PC-3 (cell line): ENCODE results near the gene PFAS. TPM values are rescaled to one million over a fixed set of nuclear protein-coding genes. Genes with fewer than 3 reads are reported as not detected.

ENCODE experiments used
- ATAC-seq: fragments of 200-7000 bp; cut with Tn5 transposase; 2 replicates; pipeline ENCODE4 v1.9.1; 2020; ENCODE audit warnings: mild to moderate bottlenecking, moderate library complexity
- BruUV-seq: library from RNA; stranded (reverse); fragments of 400-500 nt; replicated peaks from 2 replicates; lab custom pipeline; 2021; lab: Mats Ljungman, UMichigan
- CTCF ChIA-PET: fragments of 300-600 bp; sonication (Branson Sonifier 250); formaldehyde crosslinking; loops from one replicate; lab custom pipeline; 2022; ENCODE audit warnings: antibody characterized with exemption; lab: Charles Lee
- POLR2A ChIA-PET: fragments of 300-600 bp; sonication (Branson Sonifier 250); formaldehyde crosslinking; loops from one replicate; lab custom pipeline; 2022; ENCODE audit warnings: antibody characterized with exemption; ENCODE audit not compliant: unreplicated experiment; lab: Charles Lee
- DNase-seq: peaks from one replicate; pipeline ENCODE4 v3.0.0-alpha.2; 2015
- H2AFZ ChIP-seq: fragments of 300-600 bp; sonication (generic); 2 replicates; pipeline ENCODE4 v1.6.0; 2016; ENCODE audit warnings: antibody characterized with exemption, low read length
- H3F3A ChIP-seq: fragments of 300-600 bp; sonication (generic); one replicate; pipeline ENCODE4 v1.6.0; 2017; ENCODE audit warnings: antibody characterized with exemption, low read length, control low read depth, mild to moderate bottlenecking; ENCODE audit not compliant: unreplicated experiment
- H3K27ac ChIP-seq: fragments of 300-600 bp; sonication (generic); 2 replicates; pipeline ENCODE4 v1.5.1; 2016; ENCODE audit warnings: mild to moderate bottlenecking, low read length
- H3K27me3 ChIP-seq: fragments of 300-600 bp; sonication (generic); 2 replicates; pipeline ENCODE4 v1.6.1; 2016; ENCODE audit warnings: low read length, mixed read lengths
- H3K36me3 ChIP-seq: fragments of 300-600 bp; sonication (generic); 2 replicates; pipeline ENCODE4 v1.6.1; 2016; ENCODE audit warnings: low read depth, mixed run types, low read length, mixed read lengths
- H3K4me1 ChIP-seq: fragments of 300-600 bp; sonication (generic); 2 replicates; pipeline ENCODE4 v1.5.1; 2016; ENCODE audit warnings: low read length; ENCODE audit not compliant: insufficient read depth
- H3K4me2 ChIP-seq: fragments of 300-600 bp; sonication (generic); 2 replicates; pipeline ENCODE4 v1.6.0; 2016; ENCODE audit warnings: low read length
- H3K4me3 ChIP-seq: fragments of 300-600 bp; sonication (generic); 2 replicates; pipeline ENCODE4 v1.5.1; 2016; ENCODE audit warnings: mild to moderate bottlenecking, low read length, mixed read lengths
- H3K79me2 ChIP-seq: fragments of 300-600 bp; sonication (generic); 2 replicates; pipeline ENCODE4 v1.6.1; 2017; ENCODE audit warnings: low read length, mixed read lengths
- H3K9ac ChIP-seq: fragments of 300-600 bp; sonication (generic); 2 replicates; pipeline ENCODE4 v1.6.0; 2016; ENCODE audit warnings: mild to moderate bottlenecking, low read length
- H3K9me2 ChIP-seq: fragments of 300-600 bp; sonication (generic); replicated peaks from 2 replicates; pipeline ENCODE4 v1.6.1; 2016; ENCODE audit warnings: mixed run types, low read length, mixed read lengths
- H3K9me3 ChIP-seq: fragments of 300-600 bp; sonication (generic); 2 replicates; pipeline ENCODE4 v1.6.1; 2016; ENCODE audit warnings: low read length, mixed read lengths
- H4K20me1 ChIP-seq: fragments of 300-600 bp; sonication (generic); 2 replicates; pipeline ENCODE4 v1.6.1; 2016; ENCODE audit warnings: low read length, mixed read lengths
- EZH2 ChIP-seq: fragments of 300-600 bp; sonication (generic); IDR thresholded peaks from one replicate; pipeline ENCODE4 v1.6.1; 2017; ENCODE audit warnings: antibody characterized with exemption, mild to moderate bottlenecking, low read length; ENCODE audit not compliant: unreplicated experiment
- EZH2phosphoT487 ChIP-seq: fragments of 300-600 bp; sonication (generic); IDR thresholded peaks from 2 replicates; pipeline ENCODE4 v1.6.1; 2018; ENCODE audit warnings: mild to moderate bottlenecking, antibody characterized with exemption, low read length, borderline replicate concordance
- intact Hi-C: fragments of 100-400 bp; cut with micrococcal nuclease; formaldehyde crosslinking; loops from 2 replicates; pipeline ENCODE4 v1.9.0; 2023
- total RNA-seq: library from RNA; depleted of rRNA; stranded (reverse); fragments of >200 nt; gene quantifications from 2 replicates; pipeline ENCODE4 v1.2.3, GENCODE V29; 2014
- TF ChIP-seq, protein P1 (sequence below): fragments of 300-600 bp; sonication (generic); conservative IDR thresholded peaks from 2 replicates; pipeline ENCODE4 v1.5.1; 2017; ENCODE audit warnings: antibody characterized with exemption, low read depth, mild to moderate bottlenecking, low read length

PFAS gene
- total RNA-seq, 1 experiment from 2014 or later, result 29.0 TPM

- Histone ChIP-seq H3K27ac (no peak overlapping the region), H3K36me3 (no peaks in the 10 kb centered on the region), H3K9me2 (no peaks in the 10 kb centered on the region), H3F3A (no peaks in the 10 kb centered on the region), H3K27me3 (no peaks in the 10 kb centered on the region), H3K9me3 (no peaks in the 10 kb centered on the region), H3K79me2 (no peaks in the 10 kb centered on the region), H2AFZ (no peak overlapping the region), H4K20me1 (no peaks in the 10 kb centered on the region), H3K4me3 (no peak overlapping the region), H3K4me1 (peaks cover 6% of the 10 kb centered on the region), H3K4me2 (no peak overlapping the region), H3K9ac (no peak overlapping the region)
- no peak for ATAC-seq
- TF ChIP-seq, protein P1, sequence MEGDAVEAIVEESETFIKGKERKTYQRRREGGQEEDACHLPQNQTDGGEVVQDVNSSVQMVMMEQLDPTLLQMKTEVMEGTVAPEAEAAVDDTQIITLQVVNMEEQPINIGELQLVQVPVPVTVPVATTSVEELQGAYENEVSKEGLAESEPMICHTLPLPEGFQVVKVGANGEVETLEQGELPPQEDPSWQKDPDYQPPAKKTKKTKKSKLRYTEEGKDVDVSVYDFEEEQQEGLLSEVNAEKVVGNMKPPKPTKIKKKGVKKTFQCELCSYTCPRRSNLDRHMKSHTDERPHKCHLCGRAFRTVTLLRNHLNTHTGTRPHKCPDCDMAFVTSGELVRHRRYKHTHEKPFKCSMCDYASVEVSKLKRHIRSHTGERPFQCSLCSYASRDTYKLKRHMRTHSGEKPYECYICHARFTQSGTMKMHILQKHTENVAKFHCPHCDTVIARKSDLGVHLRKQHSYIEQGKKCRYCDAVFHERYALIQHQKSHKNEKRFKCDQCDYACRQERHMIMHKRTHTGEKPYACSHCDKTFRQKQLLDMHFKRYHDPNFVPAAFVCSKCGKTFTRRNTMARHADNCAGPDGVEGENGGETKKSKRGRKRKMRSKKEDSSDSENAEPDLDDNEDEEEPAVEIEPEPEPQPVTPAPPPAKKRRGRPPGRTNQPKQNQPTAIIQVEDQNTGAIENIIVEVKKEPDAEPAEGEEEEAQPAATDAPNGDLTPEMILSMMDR, result no peak
- TF ChIP-seq EZH2phosphoT487, result no peak
- TF ChIP-seq EZH2, result no peak
- no peak for DNase-seq
- BruUV-seq, result no TSS peak
- ChIA-PET POLR2A (interaction anchor here (0.5 to 0.6 kb wide), 2 partner anchors 35 to 62 kb away, joined by 7 to 9 read pairs; partner anchors contain the start of gene CTC1), CTCF (no interaction called here)
- intact Hi-C loops, result no loop called here
Measured at GRCh38 chr17:8283356-8283755, 34.3 kb downstream of the PFAS start.

DNA sequence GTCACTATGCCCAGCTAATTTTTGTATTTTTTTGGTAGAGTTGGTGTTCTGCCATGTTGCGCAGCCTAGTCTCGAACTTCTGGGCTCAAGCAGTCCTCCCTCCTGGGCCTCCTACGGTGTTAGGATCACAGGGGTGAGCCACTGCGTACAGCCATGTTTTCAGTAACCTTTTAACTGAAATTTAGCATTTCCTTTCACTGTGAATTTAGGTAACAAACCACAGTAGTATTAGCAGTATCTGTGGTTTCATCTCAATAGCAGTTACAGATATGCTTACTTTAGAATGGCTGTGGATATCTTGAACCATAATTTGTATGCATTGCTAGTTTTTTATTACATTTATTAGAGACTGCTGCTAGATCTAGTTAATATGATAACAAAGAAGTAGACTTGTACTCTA, 35.0 kb downstream of the PFAS start:
- no peak overlapping the region for H3K4me3 ChIP-seq
- no peaks in the 10 kb centered on the region for H4K20me1 ChIP-seq
- no peak overlapping the region for H3K9ac ChIP-seq
- H3K27ac ChIP-seq, result no peak overlapping the region
- no peaks in the 10 kb centered on the region for H3F3A ChIP-seq
- H3K36me3 ChIP-seq, result no peaks in the 10 kb centered on the region
- no TSS peak for BruUV-seq
- TF ChIP-seq EZH2 (no peak), EZH2phosphoT487 (no peak)
- TF ChIP-seq, protein P1, result no peak
- H3K9me3 ChIP-seq, result no peaks in the 10 kb centered on the region
- no peak for ATAC-seq
- peaks cover 6% of the 10 kb centered on the region for H3K4me1 ChIP-seq
- intact Hi-C loops, result no loop called here
- POLR2A ChIA-PET, result interaction anchor here (0.5 to 0.6 kb wide), 2 partner anchors 36 to 63 kb away, joined by 7 to 9 read pairs; partner anchors contain the start of gene CTC1
- CTCF ChIA-PET, result no interaction called here
- DNase-seq, result no peak
- no peaks in the 10 kb centered on the region for H3K79me2 ChIP-seq
- no peak overlapping the region for H3K4me2 ChIP-seq
- no peak overlapping the region for H2AFZ ChIP-seq
- no peaks in the 10 kb centered on the region for H3K27me3 ChIP-seq
- no peaks in the 10 kb centered on the region for H3K9me2 ChIP-seq

DNA sequence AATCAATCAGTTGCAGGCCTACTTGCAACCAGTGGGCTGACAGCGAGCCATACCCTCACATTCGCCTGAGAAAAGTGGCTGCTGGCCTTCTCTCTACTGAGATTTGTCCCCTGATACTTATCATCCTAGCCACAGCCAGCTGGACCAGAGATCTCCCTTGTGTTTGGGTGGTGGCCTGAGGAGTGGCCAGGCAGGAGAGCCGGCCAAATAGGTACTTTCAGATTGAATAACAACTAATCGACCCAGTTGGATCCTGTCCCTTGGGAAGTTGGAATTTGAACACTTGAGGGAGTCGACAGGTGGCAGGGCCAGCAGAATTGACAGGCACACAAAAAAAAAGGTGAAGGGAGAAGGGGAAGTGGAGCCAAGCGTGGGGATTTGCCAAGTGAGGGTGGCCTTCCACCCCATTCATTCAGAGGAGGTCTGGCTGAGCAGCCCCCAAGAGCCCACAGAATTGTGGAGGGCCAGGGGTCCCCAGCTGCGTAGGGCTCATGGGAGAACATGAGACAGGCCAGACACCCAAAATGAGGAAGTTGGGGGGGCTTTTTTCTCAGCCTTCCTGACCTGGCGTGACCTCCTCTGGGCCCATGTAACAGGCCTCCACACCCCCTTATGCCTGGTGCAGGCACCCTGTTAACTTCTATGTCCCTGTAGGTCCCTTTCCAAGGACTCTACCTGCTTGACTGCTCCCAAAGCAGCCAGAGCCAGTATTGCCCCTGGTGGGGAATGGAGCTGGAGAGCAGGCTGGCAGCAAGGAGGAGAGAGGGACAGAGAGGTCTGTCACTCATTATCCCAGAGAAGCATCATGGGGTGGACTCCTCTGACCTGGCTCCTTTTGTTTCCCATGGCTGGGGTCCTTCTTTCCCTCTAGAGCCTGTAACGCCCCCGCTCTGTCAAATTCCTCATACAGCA, 36.4 kb downstream of the PFAS start:
- Histone ChIP-seq H3F3A (no peaks in the 10 kb centered on the region), H3K27ac (no peak overlapping the region), H3K9ac (no peak overlapping the region), H3K4me2 (no peak overlapping the region), H2AFZ (no peak overlapping the region), H3K4me1 (peaks cover 6% of the 10 kb centered on the region), H3K9me3 (no peaks in the 10 kb centered on the region), H3K4me3 (no peak overlapping the region), H4K20me1 (no peaks in the 10 kb centered on the region), H3K36me3 (no peaks in the 10 kb centered on the region), H3K9me2 (no peaks in the 10 kb centered on the region), H3K27me3 (no peaks in the 10 kb centered on the region), H3K79me2 (no peaks in the 10 kb centered on the region)
- TF ChIP-seq EZH2, result no peak
- TF ChIP-seq EZH2phosphoT487, result no peak
- TF ChIP-seq, protein P1, result no peak
- POLR2A ChIA-PET, result no interaction called here
- CTCF ChIA-PET, result no interaction called here
- no TSS peak for BruUV-seq
- intact Hi-C loops, result no loop called here
- DNase-seq, result no peak
- no peak for ATAC-seq
